ENCODE data around the gene EDC3. TPM values are rescaled to one million over a fixed set of nuclear protein-coding genes. Genes with fewer than 3 reads are reported as not detected.
A peak's percentile ranks its signal among the peaks of the same experiment; 100 is the strongest.
"Not testable (repeated sequence)": the region's sequence is repeated elsewhere in the genome, so short reads cannot be mapped to it uniquely, and the experiment has no call there.

Gene EDC3
- polyA plus RNA-seq, 3 donors: 41.8 to 44.1 (median 42.0) TPM

DNA sequence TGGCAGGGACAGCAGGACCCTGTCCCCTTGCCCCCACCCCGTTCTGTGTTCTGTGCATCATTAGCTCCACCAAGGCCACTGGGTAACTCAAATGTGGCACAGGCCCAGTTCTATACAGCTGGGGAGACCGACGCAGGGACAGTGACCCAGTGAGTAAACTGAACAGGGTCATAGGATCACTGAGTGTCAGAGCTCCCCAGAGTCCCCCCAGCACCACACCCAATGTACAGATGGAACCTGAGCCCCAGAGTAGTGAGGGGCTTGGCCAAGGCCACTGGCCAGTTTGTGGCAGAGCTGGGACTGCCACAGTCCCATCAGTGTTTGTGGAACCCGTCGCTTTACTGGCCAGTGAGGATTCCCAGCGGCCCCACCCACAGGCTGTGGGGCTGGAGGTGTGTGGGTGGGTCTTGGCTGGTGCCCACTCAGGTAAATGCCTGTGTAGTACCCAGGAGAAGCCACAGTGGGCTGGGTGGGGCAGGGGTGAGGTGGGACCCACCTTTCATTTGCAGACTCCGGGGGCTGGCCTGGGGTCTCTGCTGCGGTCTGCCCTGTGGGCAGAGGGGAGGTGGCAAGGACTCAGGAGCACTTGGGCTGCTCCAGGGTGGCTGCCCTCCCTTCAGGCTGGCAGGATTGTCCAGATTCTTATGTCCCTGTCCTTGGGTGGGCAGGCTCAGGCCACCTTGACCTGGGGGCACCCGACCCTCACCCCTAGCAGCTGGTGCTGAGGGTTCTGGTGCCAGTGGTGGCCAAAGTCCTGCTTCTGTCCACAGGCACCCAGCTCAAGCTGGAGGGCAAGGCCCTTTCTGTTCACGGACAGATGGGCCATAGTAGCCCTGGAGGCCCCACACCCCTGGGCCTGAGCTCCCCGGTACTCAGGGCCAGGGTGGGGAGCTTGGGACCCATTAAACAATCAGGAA is 91.8 kb downstream of the EDC3 start:
- no peak for DNase-seq (ENCODE audit: extremely low read depth in 1 of 11, low read depth in 9 of 11, low spot score in 4 of 11)

DNA sequence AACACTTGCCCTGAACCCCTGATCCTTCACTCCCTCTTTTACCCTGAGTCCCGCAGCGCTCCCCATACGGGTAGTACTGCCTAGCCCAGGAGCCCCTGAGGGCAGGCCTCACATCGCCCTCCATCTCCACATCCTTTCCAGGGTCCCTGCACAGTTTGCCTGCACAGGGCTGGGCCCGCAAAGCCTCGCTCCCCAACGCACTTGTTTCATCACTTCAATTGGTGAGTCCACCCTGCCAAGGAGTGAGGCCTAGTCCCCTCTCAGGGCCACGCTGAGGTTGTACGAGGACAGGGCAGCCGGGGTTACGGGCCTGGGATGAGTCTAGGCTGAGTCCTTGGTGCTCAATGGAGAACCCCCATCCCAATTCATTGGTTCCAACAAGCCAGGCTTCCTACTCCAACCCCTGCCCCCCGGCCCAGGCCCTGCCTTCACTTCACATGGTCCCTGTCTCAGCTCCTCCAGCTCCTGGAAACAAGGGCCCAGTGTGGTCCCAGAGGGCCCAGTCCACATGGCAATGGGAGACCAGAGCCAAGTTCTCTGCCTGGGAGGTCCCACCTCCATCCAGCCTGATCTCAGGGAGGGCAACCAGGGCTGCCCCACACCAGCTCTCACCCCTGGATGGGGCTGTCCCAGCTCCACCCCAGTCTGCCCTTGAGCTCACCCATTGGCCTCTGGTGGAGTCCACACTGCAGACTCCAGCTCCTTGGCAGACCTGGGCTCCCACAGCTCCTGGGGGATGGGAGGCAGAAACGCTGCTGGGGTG is 92.6 kb downstream of the EDC3 start:
- DNase-seq (ENCODE audit: extremely low read depth in 1 of 11, low read depth in 9 of 11, low spot score in 4 of 11): no peak

DNA sequence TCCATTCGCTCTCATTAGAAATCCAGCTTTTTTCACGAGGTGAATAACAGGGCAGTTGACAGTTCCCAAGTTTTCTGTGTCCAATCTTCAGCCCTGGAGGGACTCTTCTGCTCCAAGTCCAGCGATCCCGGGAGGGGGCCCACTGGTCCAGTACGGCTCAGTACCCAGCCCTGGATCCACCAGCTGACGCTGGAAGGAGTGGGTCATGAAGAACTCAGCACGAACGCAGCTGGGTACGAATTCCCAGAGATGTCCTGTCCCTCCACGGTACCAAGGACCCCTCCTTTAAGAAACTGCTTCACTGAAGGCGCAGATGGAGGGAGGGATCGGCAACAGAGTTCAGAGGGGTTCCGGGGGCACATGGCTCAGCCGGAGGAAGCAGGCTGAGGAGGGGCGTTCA is 96.7 kb downstream of the EDC3 start:
- DNase-seq (ENCODE audit: extremely low read depth in 1 of 11, low read depth in 9 of 11, low spot score in 4 of 11): no peak

DNA sequence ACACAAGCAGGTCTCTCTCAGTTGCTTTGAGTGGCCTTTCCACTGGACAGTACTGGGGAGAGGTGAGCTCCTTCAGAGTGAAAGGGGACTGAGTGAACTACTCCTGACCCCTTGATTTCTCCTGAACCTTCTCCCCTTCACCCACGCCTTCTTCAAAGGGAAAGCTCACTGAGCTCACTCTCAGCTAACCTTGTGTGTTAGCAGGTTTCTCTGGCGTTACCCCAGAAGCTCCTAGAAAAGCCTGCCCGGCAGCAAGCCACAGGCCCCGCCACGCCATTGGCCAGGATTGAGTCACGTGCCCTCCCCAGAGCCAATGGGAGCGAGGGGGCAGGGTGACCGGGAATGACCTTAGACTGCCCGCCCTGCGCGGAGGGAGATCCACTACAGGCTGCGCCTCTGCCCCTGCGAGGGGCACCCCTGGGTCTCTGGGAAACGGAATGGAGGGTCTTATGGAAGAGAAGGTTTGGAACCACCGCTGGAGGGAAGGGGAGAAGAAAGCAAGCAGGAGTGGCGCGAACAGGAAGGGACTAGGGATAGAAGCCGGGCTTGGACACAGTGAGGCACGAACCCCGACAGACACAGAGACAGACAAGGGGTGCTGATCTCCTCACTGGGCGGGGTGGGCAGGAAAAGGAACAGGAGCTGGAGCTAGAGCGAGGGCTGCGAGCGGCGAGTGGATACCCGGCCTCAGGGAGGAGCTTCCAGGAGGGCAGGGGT is 97.5 kb downstream of the EDC3 start:
- DNase-seq (ENCODE audit: extremely low read depth in 1 of 11, low read depth in 9 of 11, low spot score in 4 of 11): peak; percentile 75 to 93 (median 87)

DNA sequence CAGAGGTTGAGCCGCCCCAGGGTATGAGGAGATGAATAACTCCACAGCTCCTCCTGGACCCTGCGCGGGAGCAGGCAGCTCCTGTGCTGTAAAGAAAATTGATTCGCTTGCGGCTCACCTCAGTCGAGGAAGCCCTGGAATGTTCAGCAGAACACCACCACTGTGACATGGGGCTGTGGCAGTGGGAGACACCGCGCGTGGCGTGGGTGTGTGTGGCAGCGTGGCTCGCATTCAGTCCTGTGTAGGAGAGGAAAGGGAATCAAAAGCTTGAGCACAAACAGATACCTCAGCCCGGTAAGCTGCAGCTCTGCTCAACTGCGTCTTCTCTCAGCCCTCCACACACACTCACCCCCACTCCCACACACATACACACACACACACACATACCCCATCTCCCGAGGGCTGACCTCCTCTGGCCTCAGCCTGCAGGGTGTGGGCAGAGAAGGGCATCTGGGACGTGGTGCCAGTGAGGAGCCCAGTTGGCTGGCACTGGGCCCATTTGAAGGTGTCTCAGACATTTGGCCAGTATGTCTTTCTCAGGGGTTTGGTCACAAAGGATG is 98.6 kb downstream of the EDC3 start:
- not testable (repeated sequence) for DNase-seq (ENCODE audit: extremely low read depth in 1 of 11, low read depth in 9 of 11, low spot score in 4 of 11)

DNA sequence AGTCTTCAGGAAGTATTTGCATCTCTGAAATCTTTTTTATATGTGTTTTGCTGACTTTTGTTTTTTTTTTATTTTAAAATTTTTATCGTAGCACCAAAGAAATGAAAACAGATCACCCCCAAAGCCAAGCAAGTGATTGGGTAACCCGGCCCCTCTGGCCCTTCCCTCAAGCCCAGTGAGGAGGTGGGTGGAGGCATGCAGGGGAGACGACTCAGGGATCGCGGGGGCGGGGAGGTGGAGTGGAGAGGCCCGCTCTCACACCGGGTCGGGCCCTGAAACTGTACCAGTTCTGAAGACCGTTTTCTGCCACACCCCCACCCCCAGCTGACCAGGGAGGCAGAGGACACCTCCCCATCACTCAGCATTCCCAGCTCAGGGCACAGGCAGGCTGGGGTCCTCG is 99.1 kb downstream of the EDC3 start:
- DNase-seq (ENCODE audit: extremely low read depth in 1 of 11, low read depth in 9 of 11, low spot score in 4 of 11): not testable (repeated sequence)

DNA sequence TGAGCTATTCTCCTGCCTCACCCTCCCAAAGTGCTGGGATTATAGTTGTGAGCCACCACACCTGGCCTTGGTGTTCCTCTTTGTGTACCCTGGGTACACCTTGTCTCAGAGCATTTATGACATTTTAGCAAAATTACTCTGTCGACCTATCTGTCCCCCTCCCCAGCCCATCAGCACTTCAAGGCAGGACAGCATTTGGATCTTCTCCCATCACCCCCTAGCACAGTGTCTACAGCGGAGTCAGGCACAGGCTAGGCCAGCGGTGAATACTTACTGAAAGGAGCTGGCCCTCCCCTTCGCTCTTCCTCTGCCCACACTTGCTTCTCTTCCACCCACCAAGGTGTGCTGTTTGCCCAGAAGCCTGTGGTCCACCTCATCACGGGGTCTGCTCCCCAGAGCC is 100.6 kb downstream of the EDC3 start:
- DNase-seq (ENCODE audit: extremely low read depth in 1 of 11, low read depth in 9 of 11, low spot score in 4 of 11): no peak

DNA sequence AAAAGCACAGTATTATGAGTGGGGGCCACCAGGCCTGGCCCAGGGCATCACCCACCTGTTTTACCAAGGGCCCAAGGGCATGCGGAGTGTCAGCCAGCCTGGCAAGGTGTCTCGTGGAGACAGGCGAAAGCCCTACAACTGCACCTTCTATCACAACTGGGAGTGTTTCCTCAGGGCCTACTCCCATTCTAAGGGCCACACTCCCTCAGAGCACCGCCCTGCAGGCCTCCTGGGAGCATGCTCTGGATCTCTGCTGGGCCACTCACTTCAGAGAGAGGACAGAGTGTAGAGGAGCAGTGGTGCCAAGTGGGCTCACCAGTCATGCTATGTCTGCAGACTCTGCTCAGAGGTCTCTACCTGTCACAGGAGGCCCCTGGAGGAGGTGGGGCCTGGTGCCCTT is 101.4 kb downstream of the EDC3 start:
- no peak for DNase-seq (ENCODE audit: extremely low read depth in 1 of 11, low read depth in 9 of 11, low spot score in 4 of 11)

DNA sequence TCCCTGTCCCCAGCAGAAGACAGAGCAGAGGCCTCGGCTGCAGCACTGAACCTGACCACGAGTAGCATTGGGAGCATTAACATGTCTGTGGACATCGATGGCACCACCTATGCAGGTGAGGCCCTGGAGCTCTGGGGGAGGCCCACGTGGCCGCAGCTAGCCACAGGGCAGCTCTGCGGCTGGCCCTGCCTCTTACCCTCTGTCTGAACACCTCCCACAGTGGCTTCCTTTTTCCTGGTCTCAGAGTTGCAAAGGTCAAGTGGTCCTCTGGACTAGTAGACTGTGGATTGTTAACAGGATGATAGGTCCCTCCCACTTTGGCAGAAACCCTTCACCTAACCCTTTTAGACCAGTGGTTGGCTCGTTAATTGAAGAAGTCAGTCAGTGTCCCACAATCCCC is 102.7 kb downstream of the EDC3 start:
- DNase-seq (ENCODE audit: extremely low read depth in 1 of 11, low read depth in 9 of 11, low spot score in 4 of 11): no peak

DNA sequence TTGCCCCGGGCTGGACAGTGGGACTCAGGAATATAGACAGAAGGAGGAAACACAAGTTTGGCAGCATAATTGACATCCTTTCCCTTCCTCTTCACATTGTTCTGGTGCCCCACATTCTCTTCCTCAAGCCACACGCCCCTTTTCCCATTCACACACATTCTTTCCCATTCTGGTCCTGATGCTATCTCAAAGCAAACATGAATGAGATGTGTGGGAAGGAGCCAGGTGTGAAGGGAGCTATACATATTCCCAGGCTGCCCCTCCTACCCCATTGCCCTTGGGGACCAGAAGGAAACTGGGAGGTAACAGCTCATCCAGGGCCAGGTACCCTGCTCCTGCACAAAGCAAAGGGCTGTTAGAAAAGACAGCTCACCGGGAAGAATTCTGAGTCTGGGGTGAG is 103.6 kb downstream of the EDC3 start:
- no peak for DNase-seq (ENCODE audit: extremely low read depth in 1 of 11, low read depth in 9 of 11, low spot score in 4 of 11)

DNA sequence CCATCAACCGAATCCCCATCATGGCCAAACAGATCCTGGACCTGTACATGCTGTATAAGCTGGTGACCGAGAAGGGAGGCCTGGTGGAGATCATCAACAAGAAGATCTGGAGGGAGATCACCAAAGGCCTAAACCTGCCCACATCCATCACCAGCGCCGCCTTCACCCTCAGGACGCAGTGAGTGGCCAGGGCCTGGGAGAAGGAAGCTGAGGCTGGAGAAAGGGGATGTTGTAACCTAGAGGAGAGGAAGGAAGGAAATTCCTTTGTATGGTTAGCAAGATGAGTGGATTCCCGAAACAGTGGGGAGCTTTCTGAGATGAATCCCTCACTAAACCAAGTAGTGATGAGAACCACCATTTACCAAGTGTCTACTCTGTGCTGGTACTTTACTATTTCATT is 106.0 kb downstream of the EDC3 start:
- no peak for DNase-seq (ENCODE audit: extremely low read depth in 1 of 11, low read depth in 9 of 11, low spot score in 4 of 11)

DNA sequence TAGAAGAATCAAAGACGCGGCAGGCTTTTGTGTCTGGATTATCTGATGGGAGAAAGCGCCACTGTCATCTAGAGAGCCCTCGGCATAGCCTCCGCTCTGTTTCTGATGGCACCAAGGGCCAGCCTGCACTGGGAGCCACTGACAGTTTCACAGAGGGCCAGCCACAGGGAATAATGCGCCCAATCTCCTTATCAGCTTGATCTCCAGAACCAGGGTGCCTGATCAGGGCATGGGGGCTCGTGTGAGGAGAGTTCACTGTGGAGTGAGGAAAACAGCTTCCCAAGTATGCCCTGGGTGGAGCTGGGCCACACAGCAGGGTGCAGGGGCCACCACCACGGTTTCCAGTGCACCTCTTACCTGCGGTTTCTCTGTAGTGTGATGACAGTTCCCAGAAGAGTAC is 110.0 kb downstream of the EDC3 start:
- DNase-seq (ENCODE audit: extremely low read depth in 1 of 11, low read depth in 9 of 11, low spot score in 4 of 11): no peak

DNA sequence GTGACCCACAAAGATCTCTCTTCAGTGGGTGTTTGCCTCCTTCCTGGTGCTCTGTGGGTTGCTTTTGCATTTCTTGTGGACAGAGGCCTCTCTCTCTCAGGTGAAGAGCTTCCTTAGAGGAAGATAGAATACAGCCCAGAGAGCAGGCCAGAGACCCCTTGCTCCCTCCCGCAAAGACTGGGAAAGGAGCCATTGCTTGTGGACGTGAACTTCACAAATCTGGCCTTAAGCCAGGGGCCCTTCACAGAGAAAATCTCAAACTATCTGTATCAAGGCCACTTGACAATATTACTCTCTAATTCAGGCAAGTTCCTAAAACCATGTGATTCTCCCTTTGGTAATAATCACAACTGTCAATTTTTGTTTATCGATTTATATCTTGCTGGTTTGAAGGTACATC is 110.6 kb downstream of the EDC3 start:
- DNase-seq (ENCODE audit: extremely low read depth in 1 of 11, low read depth in 9 of 11, low spot score in 4 of 11): no peak

DNA sequence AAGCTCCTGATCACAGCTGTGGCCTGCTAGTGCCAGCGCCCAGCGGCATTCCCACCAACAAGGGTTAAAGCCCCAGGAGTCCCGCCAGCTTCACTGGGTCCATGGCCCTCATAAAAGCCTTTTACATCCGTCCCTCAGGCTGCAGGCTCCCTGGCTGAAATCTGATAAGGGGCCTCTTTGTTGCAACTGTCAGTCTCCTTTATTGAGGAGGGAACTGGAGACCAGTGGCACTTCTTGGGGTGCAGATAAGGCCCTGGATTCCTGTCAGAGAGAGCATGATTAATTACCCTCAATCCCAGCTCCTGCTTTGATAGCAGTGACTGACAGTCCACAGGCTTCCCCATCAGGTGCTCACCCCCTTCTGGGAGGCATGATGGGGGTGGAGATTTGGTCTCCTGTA is 111.0 kb downstream of the EDC3 start:
- peak in 1 of 11 donors; percentile 38 for DNase-seq (ENCODE audit: extremely low read depth in 1 of 11, low read depth in 9 of 11, low spot score in 4 of 11)

DNA sequence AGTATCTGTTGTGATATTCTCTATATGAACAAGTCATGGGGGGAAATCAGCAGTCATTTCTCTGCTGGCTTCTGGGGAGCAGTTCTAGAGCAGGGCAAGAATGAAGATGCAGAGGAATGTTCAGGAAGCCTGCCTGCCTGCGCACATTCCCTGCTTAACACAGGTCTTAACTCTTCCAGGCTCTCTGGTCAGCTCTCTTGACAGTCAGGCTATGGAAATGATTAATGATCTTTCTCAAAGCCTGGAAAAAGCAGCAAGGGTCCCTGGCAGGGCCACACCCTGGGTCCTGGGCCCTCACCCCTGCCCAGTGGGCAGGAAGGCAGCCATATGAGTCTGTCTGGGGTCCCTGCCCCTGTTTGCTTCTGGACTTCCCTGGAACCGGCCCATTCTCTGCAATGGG is 111.6 kb downstream of the EDC3 start:
- no peak for DNase-seq (ENCODE audit: extremely low read depth in 1 of 11, low read depth in 9 of 11, low spot score in 4 of 11)

Other genes starting within 250 kb of the EDC3 start
- 10 to 100 TPM; 60.2 to 68.7 (median 66.8) TPM for gene UBL7, start 234.9 kb downstream of the EDC3 start, polyA plus RNA-seq (ENCODE audit: insufficient read length in 3 of 3)
- gene ARID3B, start 154.8 kb downstream of the EDC3 start, polyA plus RNA-seq (ENCODE audit: insufficient read length in 3 of 3): 10 to 100 TPM; 13.5 to 17.7 (median 17.1) TPM
- 10 to 100 TPM; 70.5 to 89.5 (median 72.9) TPM for gene CLK3, start 80.2 kb downstream of the EDC3 start, polyA plus RNA-seq (ENCODE audit: insufficient read length in 3 of 3)
- gene CYP1A1, start 29.5 kb upstream of the EDC3 start, polyA plus RNA-seq (ENCODE audit: insufficient read length in 3 of 3): under 1 TPM in 1 of 3 donors, not detected in 2; 0.12 TPM
- under 1 TPM; 0.13 to 0.38 (median 0.23) TPM for gene CYP1A2, start 52.8 kb upstream of the EDC3 start, polyA plus RNA-seq (ENCODE audit: insufficient read length in 3 of 3)
- gene CSK, start 86.1 kb upstream of the EDC3 start, polyA plus RNA-seq (ENCODE audit: insufficient read length in 3 of 3): 10 to 100 TPM; 42.2 to 53.4 (median 47.1) TPM
- gene LMAN1L, start 116.8 kb upstream of the EDC3 start, polyA plus RNA-seq (ENCODE audit: insufficient read length in 3 of 3): not detected
- gene CPLX3, start 130.6 kb upstream of the EDC3 start, polyA plus RNA-seq (ENCODE audit: insufficient read length in 3 of 3): not detected
- gene ULK3, start 147.1 kb upstream of the EDC3 start, polyA plus RNA-seq (ENCODE audit: insufficient read length in 3 of 3): 10 to 100 TPM; 27.9 to 33.5 (median 31.1) TPM
- 10 to 100 TPM; 69.1 to 71.3 (median 69.7) TPM for gene SCAMP2, start 177.3 kb upstream of the EDC3 start, polyA plus RNA-seq (ENCODE audit: insufficient read length in 3 of 3)
- gene MPI, start 194.0 kb upstream of the EDC3 start, polyA plus RNA-seq (ENCODE audit: insufficient read length in 3 of 3): 10 to 100 TPM; 66.1 to 71.9 (median 69.4) TPM
- gene FAM219B, start 210.8 kb upstream of the EDC3 start, polyA plus RNA-seq (ENCODE audit: insufficient read length in 3 of 3): 10 to 100 TPM; 51.7 to 59.3 (median 57.2) TPM
- gene COX5A, start 242.0 kb upstream of the EDC3 start, polyA plus RNA-seq (ENCODE audit: insufficient read length in 3 of 3): 100 to 1,000 TPM; 183 to 221 (median 217) TPM